ENCODE data around the gene BBS10.

GRCh38 chr12:76346236-76346635, 2.0 kb downstream of the BBS10 start:
- no peak for TF ChIP-seq RFX5 (IDR thresholded peaks at IDR 0.05; ENCODE audit: low read depth, low read length)
- TF ChIP-seq, protein P1, sequence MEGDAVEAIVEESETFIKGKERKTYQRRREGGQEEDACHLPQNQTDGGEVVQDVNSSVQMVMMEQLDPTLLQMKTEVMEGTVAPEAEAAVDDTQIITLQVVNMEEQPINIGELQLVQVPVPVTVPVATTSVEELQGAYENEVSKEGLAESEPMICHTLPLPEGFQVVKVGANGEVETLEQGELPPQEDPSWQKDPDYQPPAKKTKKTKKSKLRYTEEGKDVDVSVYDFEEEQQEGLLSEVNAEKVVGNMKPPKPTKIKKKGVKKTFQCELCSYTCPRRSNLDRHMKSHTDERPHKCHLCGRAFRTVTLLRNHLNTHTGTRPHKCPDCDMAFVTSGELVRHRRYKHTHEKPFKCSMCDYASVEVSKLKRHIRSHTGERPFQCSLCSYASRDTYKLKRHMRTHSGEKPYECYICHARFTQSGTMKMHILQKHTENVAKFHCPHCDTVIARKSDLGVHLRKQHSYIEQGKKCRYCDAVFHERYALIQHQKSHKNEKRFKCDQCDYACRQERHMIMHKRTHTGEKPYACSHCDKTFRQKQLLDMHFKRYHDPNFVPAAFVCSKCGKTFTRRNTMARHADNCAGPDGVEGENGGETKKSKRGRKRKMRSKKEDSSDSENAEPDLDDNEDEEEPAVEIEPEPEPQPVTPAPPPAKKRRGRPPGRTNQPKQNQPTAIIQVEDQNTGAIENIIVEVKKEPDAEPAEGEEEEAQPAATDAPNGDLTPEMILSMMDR (conservative IDR thresholded peaks at IDR 0.05; ENCODE audit: low read depth, low read length) = no peak
- TF ChIP-seq POLR2A (IDR thresholded peaks at IDR 0.05; ENCODE audit: low read depth, low read length) = no peak
- no peak for TF ChIP-seq SMC3 (IDR thresholded peaks at IDR 0.05; ENCODE audit: low read depth, low read length)
